GM12878 (cell line): ENCODE measurements around the gene DCAF6. TPM values are rescaled to one million over a fixed set of nuclear protein-coding genes. Genes with fewer than 3 reads are reported as not detected.
A peak's percentile ranks its signal among the peaks of the same experiment; 100 is the strongest.

Experiments
- ATAC-seq: fragments of 200-7000 bp; cut with Tn5 transposase; 3 replicates; pipeline ENCODE4 v1.9.1; 2020; ENCODE audit warnings: mild to moderate bottlenecking, moderate library complexity
- BruUV-seq: library from RNA; stranded (reverse); fragments of 400-500 nt; replicated peaks from 2 replicates; lab custom pipeline; 2021; lab: Mats Ljungman, UMichigan
- CTCF ChIA-PET: fragments of 300-600 bp; sonication (Branson Sonifier 250); formaldehyde crosslinking; extraction: SDS; loops from one replicate; lab custom pipeline; 2021; ENCODE audit warnings: inconsistent platforms; lab: Yijun Ruan, JAX
- POLR2A ChIA-PET: fragments of 350-600 bp; formaldehyde crosslinking; extraction: SDS; loops from one replicate; lab custom pipeline; 2021; ENCODE audit warnings: inconsistent platforms; lab: Charles Lee
- RAD21 ChIA-PET: fragments of 300-600 bp; sonication (Branson Sonifier 250); formaldehyde crosslinking; loops from one replicate; lab custom pipeline; 2023; ENCODE audit warnings: antibody characterized with exemption; ENCODE audit not compliant: unreplicated experiment; lab: Charles Lee
- SMC1A ChIA-PET: fragments of 300-600 bp; sonication (Branson Sonifier 250); formaldehyde crosslinking; loops from one replicate; lab custom pipeline; 2023; ENCODE audit not compliant: unreplicated experiment, uncharacterized antibody; lab: Charles Lee
- DNase-seq: peaks from one replicate; pipeline ENCODE4 v3.0.0-alpha.2; 2011; ENCODE audit warnings: low read depth, low spot score
- FAIRE-seq: peaks from 3 replicates; lab custom pipeline; 2011; peaks lifted over from hg19 to GRCh38; lab: Jason Lieb, UNC
- H2AFZ ChIP-seq: 2 replicates; pipeline ENCODE4 v1.6.0; 2011; ENCODE audit warnings: low read depth, low read length, control low read depth; ENCODE audit not compliant: control insufficient read depth
- H3K27ac ChIP-seq: 2 replicates; pipeline ENCODE4 v1.5.1; 2011; ENCODE audit warnings: control low read depth; ENCODE audit not compliant: control insufficient read depth, insufficient read depth
- H3K27me3 ChIP-seq, 2 experiments: replicated peaks in 1 of 2; 2 replicates each; pipeline versions ENCODE4 v1.6.0 to v1.6.1; 2011; ENCODE audit warnings: low read length in 1 of 2; ENCODE audit not compliant: control insufficient read depth in 2 of 2, insufficient read depth in 2 of 2
- H3K36me3 ChIP-seq, 2 experiments: 2 replicates each; pipeline ENCODE4 v1.5.1; 2011; ENCODE audit warnings: low read length in 1 of 2; ENCODE audit not compliant: control insufficient read depth in 2 of 2, insufficient read depth in 2 of 2
- H3K4me1 ChIP-seq: 2 replicates; pipeline ENCODE4 v1.6.1; 2011; ENCODE audit warnings: mild to moderate bottlenecking, low read length, moderate library complexity, mixed read lengths; ENCODE audit not compliant: control insufficient read depth, insufficient read depth
- H3K4me2 ChIP-seq: 2 replicates; pipeline ENCODE4 v1.6.0; 2011; ENCODE audit warnings: control low read depth; ENCODE audit not compliant: control insufficient read depth, insufficient read depth
- H3K4me3 ChIP-seq: fragments of 200-600 bp; sonication (generic); 2 replicates; pipeline ENCODE4 v1.5.1; 2016
- H3K79me2 ChIP-seq: 2 replicates; pipeline ENCODE4 v1.6.0; 2011; ENCODE audit warnings: low read length; ENCODE audit not compliant: control insufficient read depth, insufficient read depth
- H3K9ac ChIP-seq: 2 replicates; pipeline ENCODE4 v1.8.0; 2011; ENCODE audit warnings: low read length, control low read depth, mixed read lengths; ENCODE audit not compliant: control insufficient read depth, insufficient read depth
- H3K9me3 ChIP-seq: replicated peaks from 3 replicates; pipeline ENCODE4 v1.5.1; 2011; ENCODE audit warnings: mild to moderate bottlenecking, low read length; ENCODE audit not compliant: control insufficient read depth, insufficient read depth
- H4K20me1 ChIP-seq: 2 replicates; pipeline ENCODE4 v1.6.0; 2011; ENCODE audit not compliant: control insufficient read depth, insufficient read depth
- MTA2 ChIP-seq: fragments of 450-650 bp; IDR thresholded peaks from 2 replicates; pipeline ENCODE4 v1.6.1; 2016; ENCODE audit warnings: low read depth, mild to moderate bottlenecking, moderate library complexity
- NR2F1 ChIP-seq: fragments of 450-650 bp; conservative IDR thresholded peaks from 2 replicates; pipeline ENCODE4 v1.6.1; 2017; ENCODE audit warnings: mild to moderate bottlenecking
- TCF12 ChIP-seq: IDR thresholded peaks from 2 replicates; pipeline ENCODE4 v1.6.1; 2011; ENCODE audit warnings: low read depth, mild to moderate bottlenecking, low read length
- ZNF24 ChIP-seq: fragments of 450-650 bp; IDR thresholded peaks from 2 replicates; pipeline ENCODE4 v1.6.1; 2017; ENCODE audit warnings: antibody characterized with exemption, mild to moderate bottlenecking
- ZNF384 ChIP-seq: IDR thresholded peaks from 2 replicates; pipeline ENCODE4 v1.6.1; 2012; ENCODE audit warnings: low read depth, mild to moderate bottlenecking, low read length, improper control_type of control experiment, borderline replicate concordance
- WGBS: methylation state at CpG from one replicate; pipeline ENCODE4 v1.1.6; 2016; ENCODE audit warnings: low lambda C conversion rate; ENCODE audit not compliant: insufficient replicate concordance, insufficient coverage; ENCODE audit errors: missing lambda C conversion rate; 5-methylcytosine and 5-hydroxymethylcytosine counted together
- in situ Hi-C: fragments of 300-500 bp; cut with MboI; formaldehyde crosslinking; loops from 9 replicates; pipeline ENCODE4 v1.14.3; 2018; ENCODE audit warnings: mixed read lengths
- intact Hi-C: fragments of 100-400 bp; cut with micrococcal nuclease; formaldehyde crosslinking; loops from one replicate; pipeline ENCODE4 v1.14.2; 2022; ENCODE audit not compliant: unreplicated experiment
- polyA plus RNA-seq, 11 experiments: library from polyadenylated mRNA; depleted of rRNA in 4 of 11; unstranded in 6 of 11; stranded (reverse) in 5 of 11; fragments of >200 nt; fragmentation: Nextera tagmentation in 4 of 11; fragmentation: Illumina TruSeq in 1 of 11; extraction: Ambion mirVana in 4 of 11; extraction: Trizol in 1 of 11; gene quantifications; 1 replicate in 1 of 11; 2 replicates in 10 of 11; pipeline versions ENCODE4 v1.2.1 to v1.2.3, GENCODE V29; 2011 to 2016; ENCODE audit warnings: inconsistent platforms in 2 of 11, missing spikeins in 2 of 11, low read depth in 1 of 11
- total RNA-seq, 4 experiments: library from RNA; depleted of rRNA in 3 of 4; stranded (reverse); fragments of >200 nt in 3 of 4; fragmentation: Illumina TruSeq in 1 of 4; extraction: Trizol in 1 of 4; gene quantifications; 2 replicates each; pipeline versions ENCODE4 v1.2.1 to v1.2.3, GENCODE V29; 2013 to 2021
- TF ChIP-seq, protein P1 (sequence below): IDR thresholded peaks from 2 replicates; pipeline ENCODE4 v1.6.1; 2011; ENCODE audit warnings: low read depth, low read length, improper control_type of control experiment, borderline replicate concordance
- TF ChIP-seq, protein P2 (sequence below): fragments of 450-650 bp; IDR thresholded peaks from 2 replicates; pipeline ENCODE4 v1.6.1; 2017; ENCODE audit warnings: mild to moderate bottlenecking

DCAF6 gene
- total and polyA plus RNA-seq, 10 of the 15 experiments (the other 5 are each of a cell fraction or from before 2014, with no cell fraction given) = 11.4 to 62.7 (median 33.0) TPM

DNA sequence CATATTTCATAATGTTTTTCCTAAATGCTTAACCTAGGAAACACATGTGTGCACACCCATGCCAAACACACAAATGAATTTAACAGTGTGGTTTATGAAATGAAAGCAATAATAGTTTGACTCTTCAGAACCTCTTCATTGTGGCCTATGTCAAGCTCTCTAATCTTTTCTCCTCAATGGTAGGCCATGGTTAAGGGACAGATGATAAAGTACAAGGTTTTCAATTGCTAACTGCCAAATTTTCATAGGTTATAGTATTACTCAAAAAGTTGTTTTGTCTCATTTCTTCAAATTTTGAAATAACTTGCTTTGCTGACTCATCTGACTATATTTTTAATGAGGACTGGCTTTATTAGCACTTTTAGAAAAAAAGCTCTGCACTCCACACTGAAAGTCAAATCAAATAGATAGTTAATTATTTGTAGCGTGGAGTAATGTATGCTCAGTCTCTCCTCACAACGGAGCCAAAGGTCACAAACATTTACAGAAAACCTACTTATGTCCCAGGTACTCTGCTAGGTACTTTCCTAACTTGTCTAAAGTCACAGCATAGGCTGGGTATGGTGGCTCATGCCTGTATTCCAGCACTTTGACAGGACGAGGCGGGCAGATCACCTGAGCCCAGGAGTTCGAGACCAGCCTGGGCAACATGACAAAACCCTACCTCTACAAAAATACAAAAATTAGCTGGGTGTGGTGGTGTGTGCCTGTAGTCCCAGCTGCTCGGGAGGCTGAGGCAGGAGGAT is 19.5 kb upstream of the DCAF6 start:
- Histone ChIP-seq H3K36me3 (peaks cover 2% of the 10 kb centered on the region in 2 experiments; a peak in 2 of 4 replicates), H3K79me2 (no peaks in the 10 kb centered on the region), H3K27ac (no peak overlapping the region), H3K4me2 (no peak overlapping the region), H4K20me1 (no peaks in the 10 kb centered on the region), H3K27me3 (no peaks in the 10 kb centered on the region), H3K4me1 (no peaks in the 10 kb centered on the region), H2AFZ (no peak overlapping the region), H3K9me3 (no peaks in the 10 kb centered on the region), H3K9ac (no peak overlapping the region), H3K4me3 (no peak overlapping the region)
- BruUV-seq = no TSS peak
- in situ Hi-C loops = no loop called here
- ATAC-seq = peak; percentile 30; the same call in 2 of the 3 replicates
- ChIA-PET POLR2A (interaction anchor here (0.7 to 1.0 kb wide), 2 partner anchors 17 to 19 kb away, joined by 5 to 6 read pairs; partner anchors contain the start of gene DCAF6), RAD21 (no interaction called here), SMC1A (interaction anchor here (0.8 to 1.5 kb wide), 2 partner anchors 21 to 83 kb away, joined by 3 read pairs; no protein-coding TSS in a partner anchor), CTCF (interaction anchor here (1.0 kb wide), 1 partner anchor 167 kb away, joined by 3 read pairs; no protein-coding TSS in a partner anchor)
- TF ChIP-seq ZNF24 (peak; percentile 71), MTA2 (peak; percentile 60), TCF12 (no peak), NR2F1 (peak; percentile 60; the same call in 1 of the 2 replicates), ZNF384 (peak; percentile 14; the same call in 1 of the 2 replicates)
- TF ChIP-seq, protein P1, sequence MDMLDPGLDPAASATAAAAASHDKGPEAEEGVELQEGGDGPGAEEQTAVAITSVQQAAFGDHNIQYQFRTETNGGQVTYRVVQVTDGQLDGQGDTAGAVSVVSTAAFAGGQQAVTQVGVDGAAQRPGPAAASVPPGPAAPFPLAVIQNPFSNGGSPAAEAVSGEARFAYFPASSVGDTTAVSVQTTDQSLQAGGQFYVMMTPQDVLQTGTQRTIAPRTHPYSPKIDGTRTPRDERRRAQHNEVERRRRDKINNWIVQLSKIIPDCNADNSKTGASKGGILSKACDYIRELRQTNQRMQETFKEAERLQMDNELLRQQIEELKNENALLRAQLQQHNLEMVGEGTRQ = no peak
- TF ChIP-seq, protein P2, sequence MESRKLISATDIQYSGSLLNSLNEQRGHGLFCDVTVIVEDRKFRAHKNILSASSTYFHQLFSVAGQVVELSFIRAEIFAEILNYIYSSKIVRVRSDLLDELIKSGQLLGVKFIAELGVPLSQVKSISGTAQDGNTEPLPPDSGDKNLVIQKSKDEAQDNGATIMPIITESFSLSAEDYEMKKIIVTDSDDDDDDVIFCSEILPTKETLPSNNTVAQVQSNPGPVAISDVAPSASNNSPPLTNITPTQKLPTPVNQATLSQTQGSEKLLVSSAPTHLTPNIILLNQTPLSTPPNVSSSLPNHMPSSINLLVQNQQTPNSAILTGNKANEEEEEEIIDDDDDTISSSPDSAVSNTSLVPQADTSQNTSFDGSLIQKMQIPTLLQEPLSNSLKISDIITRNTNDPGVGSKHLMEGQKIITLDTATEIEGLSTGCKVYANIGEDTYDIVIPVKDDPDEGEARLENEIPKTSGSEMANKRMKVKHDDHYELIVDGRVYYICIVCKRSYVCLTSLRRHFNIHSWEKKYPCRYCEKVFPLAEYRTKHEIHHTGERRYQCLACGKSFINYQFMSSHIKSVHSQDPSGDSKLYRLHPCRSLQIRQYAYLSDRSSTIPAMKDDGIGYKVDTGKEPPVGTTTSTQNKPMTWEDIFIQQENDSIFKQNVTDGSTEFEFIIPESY = no peak
- FAIRE-seq = no peak
- intact Hi-C loops = no loop called here
- DNase-seq = no peak
- WGBS = 89% methylated on average over 6 of the region's 6 CpGs
